HG02870 (cell line): ENCODE measurements around the gene FAM170B.

ENCODE experiments used
- ATAC-seq: cut with Tn5 transposase; IDR thresholded peaks from one replicate; pipeline ENCODE4 v1.9.1; 2021; ENCODE audit warnings: mild to moderate bottlenecking, moderate library complexity; ENCODE audit not compliant: unreplicated experiment

FAM170B gene

DNA sequence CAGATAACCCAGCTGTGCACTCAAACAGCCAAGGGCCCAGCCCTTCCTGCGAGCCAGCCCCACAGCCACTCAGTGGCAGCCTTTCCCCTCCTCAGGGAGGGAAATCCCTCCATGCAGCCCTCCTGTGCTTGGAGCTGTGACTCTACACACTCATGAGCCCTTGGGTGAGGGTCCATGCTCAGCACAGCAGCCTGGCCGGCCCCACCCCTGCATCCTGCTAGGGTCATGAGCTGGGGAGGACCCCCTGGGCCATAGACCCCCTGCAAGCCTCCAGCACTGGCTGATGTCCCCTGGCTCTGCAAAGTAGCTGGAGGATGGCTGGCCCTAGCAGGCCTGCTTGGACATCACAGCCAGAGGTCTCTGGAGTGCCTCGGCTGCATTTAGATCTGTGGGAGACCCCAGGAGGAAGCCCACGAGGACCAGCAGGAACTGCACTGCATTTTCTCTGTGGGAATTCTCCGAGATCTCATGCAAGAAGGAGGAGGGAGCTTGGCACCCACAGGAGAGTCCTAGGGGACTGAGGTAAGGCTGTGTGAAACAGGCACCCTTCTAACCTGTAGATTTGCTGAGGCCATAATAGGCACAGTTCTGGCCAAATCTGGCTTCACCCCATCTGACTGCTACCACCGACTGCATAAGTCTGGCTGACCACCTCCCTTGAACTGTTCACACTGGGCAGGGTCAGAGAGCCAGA is 37.0 kb upstream of the FAM170B start:
- ATAC-seq = no peak

DNA sequence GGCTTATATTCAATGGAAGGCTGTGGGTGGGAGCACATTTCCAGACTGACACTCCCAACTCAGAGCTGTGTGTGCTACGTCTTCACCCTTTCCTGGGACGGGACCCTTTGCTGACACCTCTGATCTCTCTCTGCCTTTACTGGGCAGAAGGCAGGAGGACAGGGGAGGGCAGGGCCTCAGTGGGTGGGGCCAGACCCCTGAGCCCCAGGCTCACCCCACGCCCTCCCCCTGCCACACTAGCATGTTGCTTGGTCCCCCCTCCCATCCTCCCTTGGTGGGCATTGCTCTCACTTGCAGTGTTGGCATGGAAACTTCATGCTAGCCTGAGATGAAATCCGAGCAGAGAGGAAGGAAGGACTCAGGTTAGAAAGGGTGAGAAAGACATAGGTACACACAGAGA is 36.0 kb upstream of the FAM170B start:
- no peak for ATAC-seq

DNA sequence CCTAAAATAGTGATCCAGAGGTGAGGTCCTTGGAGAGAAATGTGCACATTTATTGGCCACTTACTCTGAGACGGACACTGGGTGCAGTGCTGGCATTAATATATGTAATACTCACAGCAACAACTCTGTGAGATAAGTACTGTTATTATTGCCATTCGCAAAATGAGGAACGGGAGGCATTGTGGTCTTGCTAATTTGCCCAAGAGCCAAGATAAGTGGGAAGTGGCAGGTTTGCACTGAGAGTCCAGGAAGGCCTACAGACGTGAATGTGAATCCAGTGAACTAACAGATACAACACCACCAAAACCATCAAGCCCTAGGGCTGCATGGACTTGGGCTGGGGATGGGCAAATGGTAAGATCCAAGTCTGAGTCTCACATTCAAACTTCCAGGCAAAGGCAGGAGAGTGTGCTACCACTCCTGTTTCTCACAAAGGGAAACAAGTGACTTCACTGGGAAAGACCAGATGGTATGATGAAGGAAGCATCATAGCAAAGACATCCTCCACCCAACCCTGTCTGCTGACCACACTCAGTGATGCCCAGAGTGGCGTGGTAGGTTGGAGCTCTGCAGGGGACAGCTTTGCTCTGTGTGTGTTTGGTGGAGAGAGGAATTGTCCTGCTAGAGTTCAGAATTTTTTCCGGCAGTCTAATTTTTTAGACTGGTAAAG is 35.1 kb upstream of the FAM170B start:
- ATAC-seq = no peak

DNA sequence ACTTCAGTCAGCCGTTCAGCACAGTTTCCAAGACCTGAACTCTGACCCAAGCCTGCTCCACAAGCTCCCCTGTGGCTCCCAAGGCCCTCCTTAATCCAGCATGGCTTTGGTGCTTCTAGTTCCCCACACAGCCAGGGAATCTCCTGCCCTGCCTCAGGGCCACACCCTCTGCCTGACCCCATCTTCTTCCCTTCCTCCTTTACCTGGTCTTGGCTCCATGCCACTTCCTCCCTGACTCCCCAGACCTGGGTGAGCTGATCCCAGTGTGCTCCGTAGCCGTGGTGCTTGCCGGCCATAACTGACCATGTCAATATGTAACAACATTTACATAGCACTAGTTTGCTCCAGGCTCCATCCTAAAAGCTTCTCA is 34.3 kb upstream of the FAM170B start:
- ATAC-seq = no peak

DNA sequence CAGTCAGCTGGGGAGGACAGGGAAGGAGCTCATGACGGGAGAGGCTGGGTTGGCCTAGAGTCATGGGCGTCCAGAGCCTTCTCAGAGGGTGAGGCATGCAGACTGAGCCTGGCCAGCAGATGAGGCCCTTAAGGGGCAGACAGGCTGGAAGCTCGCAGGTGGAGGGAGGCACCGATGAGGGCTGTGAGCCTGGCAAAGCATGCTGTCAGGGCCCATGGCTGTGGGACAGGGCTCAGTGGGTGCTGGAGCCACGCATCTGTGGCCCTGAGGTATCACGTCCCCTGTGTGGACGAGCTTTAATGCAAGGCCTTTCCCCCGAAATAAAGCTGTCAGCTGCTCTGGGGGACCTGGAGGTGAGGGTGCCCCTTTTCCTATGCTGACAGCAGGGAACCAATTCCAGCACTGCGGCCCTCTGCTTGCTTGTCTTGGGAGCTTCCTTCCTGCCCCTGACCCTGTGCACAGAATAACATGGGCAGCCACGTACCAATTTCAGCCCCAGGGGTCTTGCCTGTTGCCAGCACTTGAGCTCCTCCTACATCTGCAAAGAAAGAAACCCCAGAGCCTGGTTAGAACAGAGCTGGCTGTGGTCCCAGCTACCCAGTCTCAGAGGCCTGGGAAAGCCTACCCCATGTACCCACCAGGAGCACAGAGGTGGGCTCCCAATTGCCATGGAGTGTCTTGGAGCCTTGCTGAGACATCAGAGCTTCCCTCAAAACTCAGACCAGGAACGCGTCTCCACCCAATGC is 33.8 kb upstream of the FAM170B start:
- no peak for ATAC-seq

DNA sequence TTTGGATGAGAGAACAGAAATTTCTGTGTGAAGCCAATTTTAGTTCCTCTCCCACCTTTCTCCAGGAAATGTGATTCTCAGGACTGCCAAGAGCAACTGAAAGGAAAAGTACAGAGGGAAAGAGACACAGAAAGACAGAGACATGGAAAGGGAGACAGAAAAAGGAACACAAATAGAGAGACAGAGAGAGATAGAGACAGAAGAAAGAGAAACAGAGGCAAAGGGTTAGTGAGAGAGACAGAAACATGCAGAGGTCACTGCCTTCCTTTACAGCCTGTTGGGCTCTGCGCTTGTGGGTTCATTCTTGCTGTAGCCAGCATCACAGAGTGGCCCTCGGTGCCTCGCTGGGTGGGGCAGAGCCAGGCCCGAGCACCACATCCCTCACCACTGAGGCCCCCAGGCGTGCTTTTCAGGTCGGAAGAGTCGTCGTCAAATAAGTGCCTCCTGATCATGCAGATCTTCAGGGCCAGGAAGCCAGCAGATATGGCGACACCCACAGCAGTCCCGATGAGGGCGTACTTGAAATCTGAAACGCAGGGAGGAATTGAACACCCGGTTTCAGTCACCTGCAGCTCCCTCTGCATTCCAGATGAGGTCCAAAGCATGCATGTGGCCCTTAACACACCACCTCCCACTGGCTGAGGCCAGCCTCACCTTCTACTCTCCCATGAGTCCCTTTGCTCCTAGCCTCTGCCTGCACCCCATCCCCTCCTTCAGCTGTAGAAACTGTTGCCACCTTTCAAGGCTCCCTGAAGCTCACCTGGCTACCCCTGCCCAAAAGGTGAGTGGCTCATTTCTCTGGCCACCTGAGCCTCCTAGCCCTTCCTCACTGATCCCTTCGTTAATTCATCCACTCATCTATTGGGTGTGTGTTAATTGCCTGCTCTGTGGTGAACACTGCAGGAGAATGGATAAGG is 32.9 kb upstream of the FAM170B start:
- ATAC-seq = no peak

DNA sequence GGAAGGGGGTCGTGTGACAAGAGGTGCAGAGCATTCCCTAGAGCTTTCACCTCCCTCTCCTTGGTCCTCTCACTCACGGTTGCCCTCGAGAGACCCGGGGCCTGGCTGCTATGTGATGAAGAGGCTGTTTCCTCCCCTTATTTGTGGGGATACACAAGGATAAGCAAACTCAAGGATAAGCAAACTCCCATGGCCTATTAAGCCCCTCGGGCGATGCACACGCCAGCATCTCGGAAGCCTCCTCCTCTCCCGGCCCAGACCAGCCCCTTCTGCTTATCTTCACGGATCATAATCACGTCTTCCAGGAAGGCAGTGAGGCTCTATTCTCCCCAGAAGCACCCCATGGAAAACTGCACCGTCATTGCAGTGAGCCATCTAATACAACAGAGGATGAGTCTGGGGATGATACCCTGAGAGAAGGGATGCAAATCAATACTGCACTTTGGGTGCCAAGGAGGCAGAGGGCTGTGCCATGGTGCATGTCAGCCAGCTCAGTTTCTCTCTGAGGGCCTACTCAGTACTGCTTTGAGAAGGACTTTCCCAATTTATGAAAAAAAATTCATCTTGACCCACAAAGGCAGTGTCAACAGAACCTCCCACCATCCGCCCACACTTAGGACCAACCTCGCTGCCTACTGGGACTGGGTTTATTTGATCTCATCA is 32.1 kb upstream of the FAM170B start:
- ATAC-seq = no peak

DNA sequence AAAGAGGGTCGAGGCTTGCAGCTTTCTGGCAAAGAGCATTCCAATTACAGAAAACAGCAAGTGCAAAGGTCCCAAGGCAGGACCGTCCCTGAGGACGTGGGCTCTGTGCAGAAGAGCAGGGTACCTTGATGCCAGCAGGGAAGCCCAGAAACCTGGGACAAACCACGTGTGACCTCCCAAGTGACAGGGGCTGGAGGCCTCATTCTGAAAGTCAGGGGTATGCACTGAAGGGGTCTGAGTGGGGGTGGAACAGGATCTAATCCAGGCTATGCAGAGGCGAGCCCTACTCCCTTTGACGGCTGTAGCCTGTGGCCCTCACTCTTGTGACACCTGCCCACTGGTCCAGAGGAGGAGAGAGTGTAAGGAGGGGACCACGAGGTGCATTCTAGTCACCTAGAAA is 31.4 kb upstream of the FAM170B start:
- no peak for ATAC-seq

DNA sequence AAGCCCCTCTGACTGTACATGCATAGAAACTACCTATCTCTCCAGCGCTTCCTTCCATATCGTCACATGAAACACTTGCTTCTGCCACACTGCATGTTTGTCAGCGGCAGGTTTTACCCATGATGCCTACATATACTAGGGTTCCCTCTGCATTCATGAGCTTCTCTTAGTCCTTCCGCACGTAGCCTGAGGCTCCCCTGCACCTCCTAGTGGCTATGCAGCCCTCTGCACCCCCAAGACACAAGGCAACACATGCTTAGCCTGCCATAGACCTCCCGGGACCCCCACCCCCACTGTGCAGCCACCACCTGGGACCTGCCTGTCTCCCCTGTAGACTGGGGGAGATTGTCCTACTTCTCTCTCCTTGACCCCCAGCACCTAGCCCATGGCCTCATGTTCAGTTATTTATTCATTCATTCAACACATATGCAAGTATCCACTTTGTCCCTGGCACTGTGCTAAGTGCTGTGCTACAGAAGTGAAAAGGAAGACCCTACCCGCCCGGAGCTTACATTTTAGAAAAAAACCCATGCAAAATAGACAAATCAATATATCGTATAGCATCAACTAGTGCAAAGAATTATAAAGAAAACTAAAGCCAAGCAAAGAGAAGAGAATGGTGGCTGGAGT is 30.9 kb upstream of the FAM170B start:
- peak; percentile 97 for ATAC-seq

DNA sequence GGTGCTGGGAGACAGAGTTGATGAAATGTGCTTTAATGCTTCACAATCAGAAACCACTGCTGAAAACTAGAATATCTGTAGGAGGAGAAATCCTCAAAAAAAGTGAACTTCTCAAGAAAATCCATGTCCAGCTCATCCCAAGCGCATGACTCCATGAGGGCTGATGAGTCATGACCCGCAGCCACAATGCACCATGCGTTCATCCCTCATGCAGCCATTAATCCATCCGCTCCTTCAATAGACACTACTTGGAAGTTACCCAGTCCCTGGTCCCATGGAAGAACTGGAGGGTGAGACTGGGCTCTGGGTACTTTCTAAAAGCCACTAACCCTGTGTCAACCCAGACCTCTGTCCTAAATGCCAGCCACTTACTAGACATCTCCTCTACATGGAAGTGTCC is 29.9 kb upstream of the FAM170B start:
- ATAC-seq = no peak

DNA sequence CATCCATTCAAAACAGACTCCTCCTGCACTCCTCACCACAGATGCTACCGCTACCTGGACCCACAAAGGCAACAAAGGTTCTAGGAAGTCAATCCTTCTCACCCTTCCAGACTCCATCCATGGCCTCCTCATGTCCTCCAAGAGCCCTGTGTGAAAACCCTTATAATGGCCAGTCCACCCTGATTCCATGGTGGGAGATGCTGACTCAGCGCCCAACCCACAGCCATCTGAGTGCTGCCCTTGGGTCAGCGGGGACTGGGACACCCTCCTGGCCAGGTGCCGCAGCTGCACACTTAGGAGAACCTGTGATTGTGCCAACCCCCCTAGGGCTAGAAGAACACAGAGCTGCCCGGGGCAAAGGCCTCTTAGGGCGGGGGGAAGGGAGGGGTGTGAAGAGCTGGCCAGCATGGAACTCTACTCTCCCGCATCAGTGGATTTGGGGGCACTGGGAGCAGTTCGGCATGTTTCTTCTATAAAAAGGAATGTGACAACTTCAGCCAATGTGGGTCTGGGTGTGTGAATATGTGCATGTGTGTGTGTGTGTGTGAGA is 29.0 kb upstream of the FAM170B start:
- no peak for ATAC-seq

DNA sequence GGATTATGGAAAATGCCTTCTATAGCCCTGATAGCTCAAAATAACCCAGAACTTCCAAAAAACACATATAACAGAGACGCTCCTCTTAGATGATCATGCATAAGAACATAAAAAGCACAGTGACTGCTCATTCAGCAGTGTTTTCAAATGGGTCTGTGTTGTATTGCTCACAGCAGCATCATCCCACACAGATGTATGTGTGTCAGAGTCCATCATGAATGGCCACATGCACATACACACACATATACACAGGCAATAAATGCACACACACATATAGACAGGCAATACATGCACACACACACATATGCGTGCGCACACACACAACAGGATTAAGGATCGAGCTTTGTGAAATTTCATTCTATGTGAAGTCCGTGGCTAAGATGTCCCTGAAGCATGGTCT is 28.2 kb upstream of the FAM170B start:
- no peak for ATAC-seq

DNA sequence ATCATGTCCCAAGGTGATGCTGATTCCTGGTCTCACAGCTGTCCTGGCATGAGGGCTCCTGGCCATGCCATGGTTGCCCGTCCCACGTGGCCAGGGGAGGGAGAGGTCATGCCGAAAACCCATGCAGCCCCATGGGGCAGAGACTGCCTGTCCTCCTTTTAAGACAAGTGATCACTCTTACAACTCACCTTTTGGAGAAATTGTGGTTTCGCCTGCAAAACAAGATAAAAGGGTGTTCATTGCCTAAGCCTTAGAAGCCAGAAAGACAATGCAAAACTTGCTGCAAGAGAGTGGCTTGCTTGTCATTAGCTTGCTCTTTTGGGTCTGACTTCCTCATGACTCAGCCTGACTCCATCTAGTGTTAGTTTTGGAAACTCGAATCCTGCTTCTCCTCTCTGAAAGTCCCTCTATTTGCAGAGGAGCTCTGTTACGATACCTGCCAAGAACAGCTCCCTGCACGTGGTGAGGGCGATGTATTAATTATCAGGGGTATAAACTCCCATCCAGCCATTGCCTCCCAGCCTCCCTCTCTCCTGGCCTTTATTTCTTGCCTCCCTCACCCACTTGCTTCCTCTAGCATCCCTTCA is 27.7 kb upstream of the FAM170B start:
- ATAC-seq = no peak

DNA sequence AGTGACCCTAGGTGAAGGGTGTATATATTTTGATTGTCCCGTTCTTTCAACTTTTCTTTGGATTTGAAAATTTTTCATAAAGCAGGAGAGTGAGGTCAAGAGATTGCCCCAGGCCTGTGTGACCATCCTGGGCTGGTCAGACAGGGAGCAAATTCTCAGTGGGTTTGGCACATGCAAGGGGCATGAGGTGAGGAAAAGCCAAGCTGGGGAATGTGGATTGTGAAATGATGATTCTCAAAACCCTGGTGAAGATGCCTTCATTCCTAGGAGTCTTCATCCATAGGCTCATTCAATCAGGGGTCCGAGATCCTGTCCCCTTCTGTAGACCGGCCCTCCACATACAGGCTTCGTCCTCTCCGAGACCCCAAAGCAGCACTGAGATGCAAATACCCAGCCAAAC is 27.0 kb upstream of the FAM170B start:
- ATAC-seq = no peak

DNA sequence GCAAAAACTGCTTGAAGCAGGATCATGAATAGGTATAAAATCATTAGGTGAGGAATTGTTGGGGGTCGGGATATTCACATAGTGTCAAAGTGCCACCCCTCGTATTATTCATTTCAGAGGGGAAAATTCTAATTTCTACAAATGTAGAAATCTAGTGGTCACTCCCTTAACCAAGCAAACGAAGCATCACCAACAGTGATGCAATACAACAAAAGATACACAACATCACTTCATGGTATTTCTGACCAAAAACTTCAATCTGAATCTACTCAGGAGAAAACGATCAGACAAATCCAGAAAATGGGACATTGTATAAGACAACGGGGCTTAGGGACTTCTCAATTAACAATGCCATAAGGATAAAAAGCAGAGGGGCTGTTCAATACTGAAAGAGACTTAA is 26.3 kb upstream of the FAM170B start:
- ATAC-seq = no peak

DNA sequence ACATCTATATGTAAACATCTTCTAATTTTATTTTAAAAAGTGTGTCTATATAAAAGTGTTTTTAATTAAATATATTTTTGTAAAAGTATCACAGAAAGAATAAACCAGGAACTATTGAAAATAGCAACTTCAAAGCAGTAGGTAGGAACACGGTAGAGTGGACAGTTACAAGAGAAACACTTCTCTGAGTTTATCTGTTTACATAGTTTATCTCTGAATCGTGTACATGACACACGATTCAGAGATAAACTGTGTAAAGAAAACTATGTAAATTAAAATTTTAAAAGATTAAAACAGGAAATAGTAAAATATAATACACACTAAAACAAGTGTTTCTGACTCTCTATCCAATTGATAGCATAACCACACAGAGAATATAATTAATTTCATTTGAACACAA is 25.1 kb upstream of the FAM170B start:
- ATAC-seq = no peak

DNA sequence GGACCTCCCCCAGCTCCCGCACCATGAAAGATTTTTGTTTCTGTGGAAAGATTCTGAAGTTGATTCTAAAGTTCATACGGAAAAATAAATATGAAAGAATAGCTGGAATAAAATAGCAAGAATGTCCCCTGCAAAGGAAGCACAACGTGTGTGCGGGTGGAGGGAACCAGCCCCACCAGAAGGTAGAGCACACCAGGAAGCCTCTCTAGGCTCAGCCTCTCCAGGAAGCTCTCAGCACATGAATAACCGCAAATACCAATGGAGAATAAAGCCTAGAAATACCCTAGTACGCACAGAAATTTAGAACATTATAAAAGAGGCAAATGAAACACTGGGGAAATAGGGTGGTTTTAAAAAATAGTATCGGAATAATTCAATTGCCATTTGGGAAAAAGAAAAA is 24.6 kb upstream of the FAM170B start:
- no peak for ATAC-seq

DNA sequence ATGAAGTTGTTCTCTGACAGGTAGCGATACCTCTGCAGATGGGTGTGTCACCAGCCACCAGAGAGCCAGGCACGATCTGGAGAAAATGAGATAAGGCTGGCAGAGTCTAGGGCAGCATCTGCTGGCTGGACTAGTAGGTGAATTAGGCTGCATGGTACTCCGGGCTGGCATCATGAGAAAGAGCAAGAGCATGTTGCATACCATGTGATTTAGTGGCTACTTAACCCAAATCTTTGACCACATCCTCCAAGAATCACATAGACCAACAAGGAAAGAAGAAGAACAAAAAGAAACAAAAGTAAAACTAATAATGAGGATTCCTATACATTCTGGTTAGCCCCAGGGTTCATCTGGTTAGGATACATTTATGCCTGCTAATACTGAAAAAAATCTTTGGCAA is 23.4 kb upstream of the FAM170B start:
- ATAC-seq = no peak

DNA sequence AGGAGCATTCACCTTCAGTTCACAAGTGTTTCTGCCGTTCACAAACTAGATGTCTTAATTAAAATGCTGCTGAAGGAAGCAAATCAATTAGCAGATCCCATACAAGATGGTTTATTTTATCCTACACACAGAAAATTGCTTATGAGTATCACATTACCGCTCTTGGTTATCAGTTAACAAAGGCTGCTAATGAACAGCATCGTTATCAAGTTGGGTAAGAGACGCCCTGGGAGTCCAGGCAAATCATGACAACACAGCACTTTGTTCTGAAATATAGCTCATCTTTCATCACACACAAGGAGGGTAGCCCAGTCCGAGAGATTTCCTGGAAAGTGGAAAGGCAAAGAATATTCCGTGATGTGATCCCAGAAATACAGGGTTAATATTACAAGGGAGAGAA is 20.8 kb upstream of the FAM170B start:
- ATAC-seq = no peak

DNA sequence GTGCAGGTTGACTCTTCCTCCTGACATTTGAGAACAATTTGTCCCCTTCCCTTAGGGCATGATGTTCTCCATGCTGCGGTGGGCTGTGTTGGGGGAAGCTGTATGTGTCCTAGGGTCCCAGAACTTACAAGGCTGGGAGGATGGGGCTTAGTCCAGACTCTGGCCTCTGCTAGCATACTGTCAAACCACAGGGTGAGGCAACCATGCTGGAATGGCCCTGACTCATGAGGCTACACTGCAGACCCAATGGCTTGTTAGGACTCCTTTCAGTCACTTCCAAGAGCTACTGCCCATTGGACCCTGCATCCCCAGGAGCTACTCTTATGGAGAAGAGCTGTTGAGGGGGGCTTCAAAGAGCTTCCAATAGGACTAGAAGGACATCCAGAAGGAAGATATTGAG is 20.1 kb upstream of the FAM170B start:
- ATAC-seq = no peak
